Lower leg skin (tissue), 3 donors: ENCODE data around the gene CFAP54.

Experiments used
- POLR2A ChIP-seq, 2 donors: fragments of 450-650 bp; IDR thresholded peaks; one replicate each; pipeline ENCODE4 v1.6.1; 2016 to 2017; ENCODE audit warnings: antibody characterized with exemption in 2 of 2, mild to moderate bottlenecking in 1 of 2, moderate library complexity in 1 of 2
- TF ChIP-seq, protein P1 (sequence below), 3 donors: fragments of 450-650 bp; IDR thresholded peaks; one replicate each; pipeline ENCODE4 v1.5.1; 2016; ENCODE audit warnings: antibody characterized with exemption in 3 of 3, mild to moderate bottlenecking in 3 of 3, moderate library complexity in 2 of 3

- TF ChIP-seq, protein P1, sequence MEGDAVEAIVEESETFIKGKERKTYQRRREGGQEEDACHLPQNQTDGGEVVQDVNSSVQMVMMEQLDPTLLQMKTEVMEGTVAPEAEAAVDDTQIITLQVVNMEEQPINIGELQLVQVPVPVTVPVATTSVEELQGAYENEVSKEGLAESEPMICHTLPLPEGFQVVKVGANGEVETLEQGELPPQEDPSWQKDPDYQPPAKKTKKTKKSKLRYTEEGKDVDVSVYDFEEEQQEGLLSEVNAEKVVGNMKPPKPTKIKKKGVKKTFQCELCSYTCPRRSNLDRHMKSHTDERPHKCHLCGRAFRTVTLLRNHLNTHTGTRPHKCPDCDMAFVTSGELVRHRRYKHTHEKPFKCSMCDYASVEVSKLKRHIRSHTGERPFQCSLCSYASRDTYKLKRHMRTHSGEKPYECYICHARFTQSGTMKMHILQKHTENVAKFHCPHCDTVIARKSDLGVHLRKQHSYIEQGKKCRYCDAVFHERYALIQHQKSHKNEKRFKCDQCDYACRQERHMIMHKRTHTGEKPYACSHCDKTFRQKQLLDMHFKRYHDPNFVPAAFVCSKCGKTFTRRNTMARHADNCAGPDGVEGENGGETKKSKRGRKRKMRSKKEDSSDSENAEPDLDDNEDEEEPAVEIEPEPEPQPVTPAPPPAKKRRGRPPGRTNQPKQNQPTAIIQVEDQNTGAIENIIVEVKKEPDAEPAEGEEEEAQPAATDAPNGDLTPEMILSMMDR (IDR thresholded peaks at IDR 0.05): no peak
- TF ChIP-seq POLR2A (IDR thresholded peaks at IDR 0.05): no peak
Measured at GRCh38 chr12:96617178-96617577, 127.8 kb downstream of the CFAP54 start.
